SK-N-MC (cell line): Measurements from ENCODE around the gene SPATA46.
"Not testable (repeated sequence)": the region's sequence is repeated elsewhere in the genome, so short reads cannot be mapped to it uniquely, and the experiment has no call there.

Experiments used
- DNase-seq: peaks from one replicate; pipeline ENCODE4 v3.0.0-alpha.2; 2011; ENCODE audit warnings: low read depth, low spot score
- H3K27ac ChIP-seq: fragments of 200-600 bp; sonication (generic); 2 replicates; pipeline ENCODE4 v1.5.1; 2016; ENCODE audit warnings: mixed run types
- H3K36me3 ChIP-seq: fragments of 200-600 bp; sonication (generic); 2 replicates; pipeline ENCODE4 v1.6.1; 2017; ENCODE audit warnings: antibody characterized with exemption, low read length, mixed read lengths; ENCODE audit not compliant: insufficient read depth
- H3K4me3 ChIP-seq: fragments of 200-600 bp; sonication (generic); 2 replicates; pipeline ENCODE4 v1.5.1; 2016
- H3K9ac ChIP-seq: fragments of 200-600 bp; sonication (generic); 2 replicates; pipeline ENCODE4 v1.8.0; 2017; ENCODE audit warnings: mixed run types, mixed read lengths; ENCODE audit not compliant: insufficient read length
- H3K9me3 ChIP-seq: fragments of 200-600 bp; sonication (generic); 2 replicates; pipeline ENCODE4 v1.6.1; 2017; ENCODE audit warnings: low read depth, mild to moderate bottlenecking, antibody characterized with exemption, low read length, moderate library complexity, mixed read lengths
- EZH2 ChIP-seq: fragments of 200-600 bp; sonication (generic); IDR thresholded peaks from one replicate; pipeline ENCODE4 v1.6.1; 2017; ENCODE audit warnings: antibody characterized with exemption
- FOXP2 ChIP-seq: optimal IDR thresholded peaks from 2 replicates; pipeline ENCODE3; 2011; ENCODE audit warnings: mild to moderate bottlenecking, moderate library complexity; ENCODE audit not compliant: insufficient read depth; ENCODE audit errors: extremely low read length, control extremely low read depth
- POLR2AphosphoS5 ChIP-seq: IDR thresholded peaks from 2 replicates; pipeline ENCODE4 v1.6.1; 2012; ENCODE audit warnings: mild to moderate bottlenecking, low read depth, low read length, borderline replicate concordance

The SPATA46 gene, protein sequence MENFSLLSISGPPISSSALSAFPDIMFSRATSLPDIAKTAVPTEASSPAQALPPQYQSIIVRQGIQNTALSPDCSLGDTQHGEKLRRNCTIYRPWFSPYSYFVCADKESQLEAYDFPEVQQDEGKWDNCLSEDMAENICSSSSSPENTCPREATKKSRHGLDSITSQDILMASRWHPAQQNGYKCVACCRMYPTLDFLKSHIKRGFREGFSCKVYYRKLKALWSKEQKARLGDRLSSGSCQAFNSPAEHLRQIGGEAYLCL

DNA sequence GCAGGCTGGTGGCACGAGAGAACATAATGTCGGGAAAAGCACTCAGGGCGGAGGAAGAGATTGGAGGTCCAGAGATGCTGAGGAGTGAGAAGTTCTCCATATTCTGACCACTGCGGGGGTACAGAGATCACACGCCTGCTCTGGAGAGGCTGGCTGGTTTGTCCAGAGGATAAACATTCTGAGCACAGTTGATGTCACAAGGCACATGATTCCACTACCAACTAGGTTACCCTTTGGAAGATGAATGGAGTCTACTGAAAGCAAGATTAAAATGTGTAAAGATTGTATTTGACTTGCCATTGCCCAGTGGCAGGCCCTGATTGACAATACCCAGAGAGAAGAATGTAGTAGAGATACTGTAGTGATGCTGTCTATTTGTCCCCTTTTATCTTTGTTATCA is at the start of gene SPATA46:
Gene SPATA46 (minus strand): TSS at position 164 of the 400 bp plus-strand sequence. CDS start 64 bp downstream, at position 100.
- no peak within 1 kb of the TSS for H3K4me3 ChIP-seq
- DNase-seq, result no peak
- H3K27ac ChIP-seq, result no peak within 1 kb of the TSS
- no peak within 1 kb of the TSS for H3K9ac ChIP-seq
- H3K36me3 ChIP-seq, result no peaks in the 10 kb centered on the region
- no peaks in the 10 kb centered on the region for H3K9me3 ChIP-seq
- TF ChIP-seq EZH2 (no peak), FOXP2 (no peak), POLR2AphosphoS5 (no peak)

DNA sequence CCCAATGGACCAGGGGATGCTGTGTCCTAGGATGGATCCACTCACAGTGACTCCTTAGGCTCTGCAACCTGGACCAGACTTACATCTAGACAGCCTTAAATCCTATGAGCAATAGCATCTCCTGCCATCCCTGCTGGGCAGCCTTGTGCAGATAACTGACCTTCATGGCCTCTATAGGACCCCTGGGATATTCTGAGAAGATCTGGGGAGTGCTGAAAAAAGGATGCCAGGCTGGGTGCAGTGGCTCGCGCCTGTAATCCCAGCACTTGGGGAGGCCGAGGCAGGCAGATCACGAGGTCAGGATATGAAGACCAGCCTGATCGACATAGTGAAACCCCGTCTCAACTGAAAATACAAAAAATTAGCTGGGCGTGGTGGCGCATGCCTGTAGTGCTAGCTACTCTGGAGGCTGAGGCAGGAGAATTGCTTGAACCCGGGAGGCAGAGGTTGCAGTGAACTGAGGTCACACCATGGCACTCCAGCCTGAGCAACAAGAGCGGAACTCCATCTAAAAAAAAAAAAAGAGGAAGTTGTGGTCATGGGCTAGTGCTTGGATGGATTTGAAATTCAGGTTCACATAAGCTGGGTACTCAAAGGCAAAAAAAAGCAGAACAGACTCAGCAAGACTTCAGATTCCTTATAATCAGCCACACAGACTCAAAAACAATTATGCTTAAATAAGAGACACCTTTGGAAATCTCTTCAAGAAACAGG is 46.2 kb upstream of the SPATA46 start:
- Histone ChIP-seq H3K36me3 (no peaks in the 10 kb centered on the region), H3K9ac (no peak overlapping the region), H3K27ac (no peak overlapping the region), H3K9me3 (peaks cover 6% of the 10 kb centered on the region; the same call in 1 of the 2 replicates), H3K4me3 (no peak overlapping the region)
- TF ChIP-seq POLR2AphosphoS5 (no peak), FOXP2 (no peak), EZH2 (no peak)
- DNase-seq, result no peak

DNA sequence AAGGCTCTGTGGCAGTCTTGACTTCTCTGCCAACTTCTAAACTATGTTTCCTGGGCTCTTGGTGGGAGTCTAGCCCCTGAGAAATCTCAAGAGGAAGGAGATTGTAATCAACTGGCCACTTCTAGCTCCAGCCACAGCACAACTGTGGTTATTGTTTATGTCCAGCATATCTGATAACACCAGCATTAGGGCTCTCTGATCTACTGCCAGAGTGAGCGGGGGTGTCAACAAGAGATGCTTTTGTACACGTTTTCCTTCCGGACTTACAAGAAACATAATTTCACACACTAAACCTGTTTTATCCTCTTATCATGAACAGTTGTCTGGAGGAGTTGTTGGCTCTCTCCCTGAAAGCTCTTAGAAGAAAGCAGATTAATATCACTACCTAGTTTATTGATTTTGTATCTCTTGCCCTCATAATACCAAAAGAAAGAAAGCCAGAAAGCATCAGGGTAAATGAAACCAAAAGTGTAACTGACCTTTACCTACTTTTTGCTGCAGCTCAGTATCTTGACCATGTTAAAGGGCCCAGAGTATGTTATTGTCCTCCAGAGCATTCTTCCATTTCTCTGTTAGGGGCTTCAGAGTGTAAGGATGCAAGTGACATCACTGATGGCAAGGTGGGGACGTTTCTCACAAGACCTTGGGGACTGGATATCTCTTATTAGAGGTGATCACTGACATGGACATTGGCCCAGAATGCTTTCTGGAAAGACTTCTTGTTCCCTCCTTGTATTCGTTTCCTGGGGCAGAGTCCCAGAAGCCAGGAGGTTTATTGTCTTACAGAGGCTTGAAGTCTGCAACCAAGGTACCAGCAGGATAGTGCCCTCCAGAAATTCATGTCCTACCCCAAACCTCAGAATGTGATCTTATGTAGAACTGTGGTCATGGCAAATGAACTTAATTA is 44.9 kb upstream of the SPATA46 start:
- Histone ChIP-seq H3K36me3 (no peaks in the 10 kb centered on the region), H3K9ac (no peak overlapping the region), H3K9me3 (peaks cover 6% of the 10 kb centered on the region; the same call in 1 of the 2 replicates), H3K4me3 (no peak overlapping the region), H3K27ac (no peak overlapping the region)
- TF ChIP-seq EZH2 (no peak), FOXP2 (no peak), POLR2AphosphoS5 (no peak)
- DNase-seq, result no peak

DNA sequence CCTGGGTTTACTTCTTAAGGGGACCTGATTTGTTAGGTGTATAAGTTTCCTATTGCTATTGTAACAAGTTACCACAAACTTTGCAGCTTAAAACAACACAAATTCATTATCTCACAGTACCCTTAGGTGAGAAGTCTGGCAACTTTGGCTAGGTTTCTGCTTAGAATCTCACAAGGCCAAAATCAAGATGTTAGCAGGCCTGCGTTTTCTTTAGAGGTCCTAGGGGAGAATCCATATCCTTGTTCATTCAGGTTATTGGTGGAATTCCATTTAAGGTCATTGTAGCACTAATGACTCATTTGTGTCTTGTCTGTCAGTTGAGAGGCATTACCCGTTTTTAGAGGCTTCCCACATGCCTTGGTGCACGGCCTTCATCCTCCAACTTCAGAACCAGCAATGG is 43.5 kb upstream of the SPATA46 start:
- DNase-seq, result no peak
- H3K36me3 ChIP-seq, result no peaks in the 10 kb centered on the region
- peaks cover 6% of the 10 kb centered on the region; the same call in 1 of the 2 replicates for H3K9me3 ChIP-seq
- no peak overlapping the region for H3K4me3 ChIP-seq
- no peak overlapping the region for H3K27ac ChIP-seq
- no peak overlapping the region for H3K9ac ChIP-seq
- TF ChIP-seq FOXP2, result no peak
- TF ChIP-seq POLR2AphosphoS5, result no peak
- no peak for TF ChIP-seq EZH2

DNA sequence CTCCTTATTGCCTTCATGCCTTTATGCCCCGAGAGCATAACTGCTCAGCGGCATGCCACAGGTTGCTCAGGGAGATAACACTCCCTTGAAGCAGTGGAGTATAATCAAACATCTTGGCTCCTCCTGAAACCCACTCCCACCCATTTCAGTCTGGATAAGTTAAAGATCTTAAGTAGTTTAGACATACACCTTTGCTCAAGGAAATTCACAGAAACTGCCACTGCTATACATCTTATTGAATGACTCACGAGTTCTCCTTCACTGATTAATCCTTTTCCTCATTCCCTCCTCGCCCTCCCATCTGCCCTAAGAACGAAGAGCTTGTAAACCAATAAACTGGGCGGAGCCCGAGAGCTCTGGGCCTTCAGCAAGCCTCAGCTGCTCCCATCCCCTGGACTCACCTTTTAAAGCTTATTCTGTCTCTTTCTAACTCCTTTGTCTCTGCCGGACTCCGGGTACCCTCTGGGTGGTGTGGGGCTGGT is 42.8 kb upstream of the SPATA46 start:
- not testable (repeated sequence) for H3K36me3 ChIP-seq, DNase-seq, H3K4me3 ChIP-seq, H3K9ac ChIP-seq, H3K27ac ChIP-seq, H3K9me3 ChIP-seq

DNA sequence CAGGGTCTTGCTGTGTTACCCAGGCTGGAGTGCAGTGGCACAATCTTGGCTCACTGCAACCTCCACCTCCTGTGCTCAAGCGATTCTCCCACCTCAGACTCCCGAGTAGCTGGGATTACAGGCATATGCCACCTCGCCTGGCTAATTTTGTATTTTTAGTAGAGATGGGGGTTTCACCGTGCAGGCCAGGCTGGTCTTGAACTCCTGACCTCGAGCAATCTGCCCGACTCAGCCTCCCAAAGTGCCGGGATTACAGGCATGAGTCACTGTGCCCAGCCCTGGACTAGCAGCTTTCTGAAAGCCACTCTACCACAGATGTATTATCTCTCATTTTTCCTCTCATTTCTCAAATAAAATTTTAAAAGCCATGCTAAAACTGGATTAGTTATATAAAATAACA is 41.9 kb upstream of the SPATA46 start:
- not testable (repeated sequence) for H3K4me3 ChIP-seq, H3K36me3 ChIP-seq, H3K9ac ChIP-seq, H3K27ac ChIP-seq, H3K9me3 ChIP-seq, DNase-seq

DNA sequence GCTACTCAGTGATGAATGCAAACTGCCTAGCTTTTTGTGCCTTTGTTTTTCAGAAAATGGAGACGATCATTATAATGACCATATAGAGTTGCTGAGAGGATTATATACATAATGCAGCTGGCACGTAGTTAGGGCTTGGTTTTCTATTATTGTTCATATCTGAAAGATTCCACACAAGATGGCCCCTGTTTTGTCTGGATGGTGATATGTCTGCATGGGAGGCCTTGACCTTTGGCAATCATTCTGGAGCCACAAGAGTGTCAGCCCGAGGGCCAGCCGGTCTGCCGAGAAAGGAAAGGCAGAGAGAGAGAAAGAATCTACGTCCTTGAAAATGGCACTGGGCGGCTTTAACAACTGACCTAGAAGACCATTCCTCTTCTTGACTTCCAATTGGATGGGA is 41.0 kb upstream of the SPATA46 start:
- Histone ChIP-seq H3K9me3 (no peaks in the 10 kb centered on the region), H3K9ac (no peak overlapping the region), H3K27ac (no peak overlapping the region), H3K36me3 (no peaks in the 10 kb centered on the region), H3K4me3 (no peak overlapping the region)
- no peak for DNase-seq
- TF ChIP-seq EZH2 (no peak), FOXP2 (no peak), POLR2AphosphoS5 (no peak)

DNA sequence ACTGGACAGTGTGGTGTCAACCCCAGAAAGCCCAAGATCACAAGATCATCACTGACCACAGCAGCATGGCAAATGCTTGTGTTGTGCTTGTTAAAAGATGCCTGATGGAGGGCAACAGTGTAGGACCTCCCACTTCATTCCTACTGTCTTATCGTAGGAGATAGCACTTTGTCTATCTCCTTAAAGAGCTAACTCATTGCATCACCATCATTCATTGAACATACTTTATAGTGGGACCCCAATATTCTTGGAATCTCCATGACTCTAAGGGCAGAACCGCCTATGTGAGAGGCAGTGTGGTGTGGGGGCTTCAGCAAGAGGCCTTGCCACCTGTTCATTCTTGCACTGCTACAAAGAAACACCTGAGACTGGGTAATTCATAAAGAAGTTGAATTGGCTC is 40.3 kb upstream of the SPATA46 start:
- Histone ChIP-seq H3K27ac (no peak overlapping the region), H3K4me3 (no peak overlapping the region), H3K36me3 (no peaks in the 10 kb centered on the region), H3K9me3 (no peaks in the 10 kb centered on the region), H3K9ac (no peak overlapping the region)
- TF ChIP-seq POLR2AphosphoS5 (no peak), FOXP2 (no peak), EZH2 (no peak)
- no peak for DNase-seq
